Adipose tissue (tissue), 3 donors: ENCODE measurements around the gene CNN2. TPM values are rescaled to one million over a fixed set of nuclear protein-coding genes. Genes with fewer than 3 reads are reported as not detected.

Experiments used
- H3K27ac ChIP-seq: one replicate; pipeline ENCODE4 v1.5.1; 2013; ENCODE audit warnings: low read depth, low read length
- WGBS, 3 donors: extraction: QIAGEN DNeasy Blood & Tissue Kit; methylation state at CpG; one replicate each; pipeline ENCODE4 v1.1.7; 2013; 5-methylcytosine and 5-hydroxymethylcytosine counted together
- polyA plus RNA-seq, 3 donors: library from polyadenylated mRNA; stranded (reverse); fragments of 200-250 nt; gene quantifications; one replicate each; pipeline ENCODE4 v1.2.3, GENCODE V29; 2013
- donor health status: healthy with polysubstance abuse.
- donor health status: Bipolar disorder and iron deficiency.
- donor health status: healthy.

CNN2 gene
- polyA plus RNA-seq, 3 donors, result 39.3 to 107 (median 76.1) TPM

GRCh38 chr19:1008268-1009040 lies 18.0 kb upstream of the CNN2 start:
- H3K27ac ChIP-seq, result no peak overlapping the region
- 90 to 95% (median 91%) methylated on average over 38 to 45 of the region's 45 CpGs for WGBS, 3 donors

DNA sequence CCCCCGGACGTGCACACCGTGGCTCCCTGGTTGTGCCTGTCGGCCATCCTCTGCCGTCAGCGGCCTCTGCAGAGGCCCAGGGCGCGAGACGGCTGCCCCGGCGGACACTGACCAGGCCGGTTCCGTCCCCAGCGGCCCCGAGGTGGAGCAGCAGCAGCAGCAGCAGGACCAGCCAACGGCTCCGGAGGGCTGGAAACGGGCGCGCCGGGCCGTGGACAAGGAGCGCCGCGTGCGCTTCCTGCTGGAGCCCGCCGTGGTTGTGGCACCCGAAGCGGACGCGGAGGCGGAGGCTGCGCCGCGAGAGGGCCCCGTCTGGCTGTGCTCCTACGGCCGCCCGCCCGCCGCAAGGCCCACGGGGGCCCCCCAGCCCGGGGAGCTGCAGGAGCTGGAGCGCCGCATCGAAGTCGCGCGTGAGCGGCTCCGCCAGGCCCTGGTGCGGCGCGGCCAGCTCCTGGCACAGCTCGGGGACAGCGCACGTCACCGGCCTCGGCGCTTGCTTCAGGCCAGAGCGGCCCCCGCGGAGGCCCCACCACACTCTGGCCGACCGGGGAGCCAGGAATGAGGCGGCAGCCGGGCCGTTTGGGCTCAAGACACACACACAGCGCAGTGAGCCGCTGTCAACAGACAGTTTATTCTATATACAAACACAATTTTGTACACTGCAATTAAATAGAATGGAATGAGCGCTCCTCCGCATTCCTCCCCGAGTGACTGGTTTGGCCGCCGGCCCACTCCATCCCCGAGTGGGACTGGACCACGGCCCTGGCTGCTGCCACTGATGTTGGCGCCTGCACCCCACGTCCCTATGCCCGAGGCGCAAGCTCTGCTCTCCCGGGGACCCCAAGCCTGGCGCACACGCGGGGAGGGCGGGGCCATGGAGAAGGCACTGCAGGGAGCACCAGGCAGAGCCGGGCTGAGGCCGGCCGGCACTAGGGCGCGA lies 17.1 kb upstream of the CNN2 start:
- WGBS, 3 donors, result 62 to 86% (median 69%) methylated on average over 78 to 92 of the region's 92 CpGs
- H3K27ac ChIP-seq, result no peak overlapping the region

- 77 to 81% (median 77%) methylated on average over 20 to 29 of the region's 29 CpGs for WGBS, 3 donors
- no peak overlapping the region for H3K27ac ChIP-seq
Observed at GRCh38 chr19:1009981-1010538, 16.3 kb upstream of the CNN2 start.

DNA sequence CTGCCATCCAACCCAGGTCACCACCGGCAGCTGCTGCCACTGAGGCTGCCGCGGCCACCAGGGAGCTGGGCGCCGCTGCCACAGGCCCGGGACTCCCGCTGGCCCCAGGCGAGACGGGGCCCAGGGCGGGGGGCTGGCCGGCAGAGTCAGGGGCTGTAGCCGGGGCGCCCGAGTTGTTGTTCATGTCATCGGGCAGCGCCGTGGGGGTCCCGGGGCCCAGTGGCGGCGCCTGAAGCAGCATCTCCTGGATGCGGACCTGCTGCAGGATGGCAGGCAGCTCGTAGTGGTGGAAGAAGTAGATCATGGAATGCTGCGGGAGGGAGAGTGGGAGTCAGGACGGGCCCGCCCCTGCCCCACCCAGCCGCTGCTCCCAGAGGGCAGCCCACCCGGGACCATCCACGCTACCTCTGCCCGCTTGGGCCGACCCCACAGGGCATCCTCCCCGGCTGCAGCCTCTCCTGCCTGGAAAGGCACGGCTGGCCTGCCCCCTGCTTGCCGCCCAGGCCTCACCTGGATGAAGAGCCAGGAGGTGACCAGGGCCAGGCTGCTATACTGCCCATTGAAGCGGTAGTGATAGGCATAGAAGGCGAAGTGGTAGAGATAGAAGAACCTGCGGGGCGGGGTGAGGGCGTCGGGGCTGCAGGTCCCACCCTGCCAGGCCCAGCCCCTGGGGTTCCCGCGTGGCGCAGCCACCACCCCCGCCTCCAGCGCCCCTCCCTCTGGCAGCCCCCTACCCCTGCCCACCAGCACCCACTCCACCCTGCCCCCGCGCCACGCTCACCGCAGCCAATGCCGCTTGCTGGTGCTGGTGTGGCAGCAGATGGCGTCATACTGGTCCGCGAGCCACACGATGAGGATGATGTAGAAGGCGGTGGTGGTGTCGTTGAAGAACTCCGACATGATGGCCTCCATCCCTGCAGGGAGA lies 15.6 kb upstream of the CNN2 start:
- no peak overlapping the region for H3K27ac ChIP-seq

DNA sequence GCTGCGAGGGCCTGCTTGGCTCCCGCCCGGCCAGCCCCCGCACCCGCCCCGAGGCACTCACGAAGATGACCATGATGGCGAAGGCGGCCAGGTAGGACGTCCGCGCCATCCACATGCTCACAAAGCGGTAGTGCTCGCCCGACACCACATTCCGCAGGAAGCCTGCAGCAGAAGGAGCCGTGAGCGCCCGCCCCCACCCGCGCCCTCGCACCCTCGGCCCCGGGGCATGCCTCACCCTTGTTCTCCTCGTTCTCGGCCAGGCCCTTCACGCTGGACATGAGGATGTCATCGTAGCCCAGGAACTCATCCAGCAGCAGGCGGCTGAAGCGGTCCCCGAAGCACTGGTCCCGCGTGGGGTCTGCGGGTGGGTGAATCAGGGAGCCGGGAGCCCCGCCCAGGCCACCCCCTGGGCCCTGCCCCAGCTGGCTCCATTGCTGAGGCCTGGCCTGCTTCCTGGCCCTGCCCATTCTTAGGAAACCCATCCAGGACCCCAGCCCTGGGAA lies 14.5 kb upstream of the CNN2 start:
- WGBS, 3 donors, result 91 to 96% (median 93%) methylated on average over 35 to 36 of the region's 36 CpGs
- H3K27ac ChIP-seq, result no peak overlapping the region

More for the DNA sequence above, 15.6 kb upstream of the CNN2 start:
- 91 to 96% (median 93%) methylated on average over 52 to 56 of the region's 56 CpGs for WGBS, 3 donors

GRCh38 chr19:1012334-1012733 lies 14.1 kb upstream of the CNN2 start:
- WGBS, 3 donors, result 91 to 95% (median 93%) methylated on average over 16 to 18 of the region's 18 CpGs
- no peak overlapping the region for H3K27ac ChIP-seq

DNA sequence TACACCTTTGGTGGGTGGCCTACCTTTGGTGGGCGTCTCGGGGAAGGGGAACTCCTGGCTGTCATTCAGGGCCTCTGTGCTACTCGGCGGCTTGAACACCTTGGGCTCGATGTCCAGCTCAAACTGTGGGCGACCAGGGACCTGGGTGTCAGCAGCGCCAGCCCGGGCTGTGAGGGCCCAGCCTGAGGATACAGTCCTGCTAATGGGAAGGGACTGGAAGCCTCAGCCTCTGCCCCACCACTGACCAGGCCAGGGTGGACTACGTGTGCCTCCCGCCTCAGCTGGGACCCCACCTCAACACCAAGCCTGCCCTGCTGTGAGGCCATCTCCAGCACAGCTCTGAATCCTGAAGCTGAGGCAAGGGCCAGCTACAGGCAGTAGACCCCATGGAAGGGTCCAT lies 13.2 kb upstream of the CNN2 start:
- WGBS, 3 donors, result 89 to 93% (median 93%) methylated on average over 10 of the region's 10 CpGs
- H3K27ac ChIP-seq, result no peak overlapping the region

GRCh38 chr19:1014161-1015060 lies 12.0 kb upstream of the CNN2 start:
- no peak overlapping the region for H3K27ac ChIP-seq
- WGBS, 3 donors, result 93 to 95% (median 94%) methylated on average over 44 to 49 of the region's 49 CpGs

- WGBS, 3 donors, result 86 to 90% (median 89%) methylated on average over 24 to 29 of the region's 29 CpGs
- H3K27ac ChIP-seq, result no peak overlapping the region
Observed at GRCh38 chr19:1015061-1015781, 11.2 kb upstream of the CNN2 start.

GRCh38 chr19:1015782-1016646 lies 10.4 kb upstream of the CNN2 start:
- no peak overlapping the region for H3K27ac ChIP-seq
- WGBS, 3 donors, result 53 to 70% (median 56%) methylated on average over 31 of the region's 31 CpGs

DNA sequence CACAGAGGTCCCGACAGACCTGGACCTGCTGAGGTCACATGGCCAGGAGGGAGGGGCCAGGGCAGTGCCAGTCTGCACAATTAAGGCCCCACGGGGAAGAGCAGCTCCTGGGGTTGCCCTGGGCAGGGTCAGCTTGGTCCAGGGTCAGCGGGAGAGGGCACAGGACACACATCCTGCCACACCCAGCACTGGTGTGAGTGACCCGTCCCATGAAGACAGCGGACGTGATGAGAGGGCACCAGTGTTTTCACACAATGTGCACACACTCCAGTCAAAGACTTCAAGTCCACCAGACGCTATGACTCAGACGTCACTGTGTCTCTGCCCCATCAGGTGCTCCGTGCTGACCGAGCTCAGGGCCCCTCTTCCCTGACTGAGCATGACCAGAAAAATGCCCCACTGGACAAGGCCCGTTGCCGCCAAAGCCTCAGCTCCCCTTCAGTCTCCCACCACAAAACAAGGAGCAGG lies 9.7 kb upstream of the CNN2 start:
- 28 to 55% (median 53%) methylated on average over 12 of the region's 12 CpGs for WGBS, 3 donors
- H3K27ac ChIP-seq, result no peak overlapping the region

- WGBS, 3 donors, result 34 to 61% (median 56%) methylated on average over 24 of the region's 24 CpGs
- no peak overlapping the region for H3K27ac ChIP-seq
Observed at GRCh38 chr19:1017115-1017905, 9.1 kb upstream of the CNN2 start.

DNA sequence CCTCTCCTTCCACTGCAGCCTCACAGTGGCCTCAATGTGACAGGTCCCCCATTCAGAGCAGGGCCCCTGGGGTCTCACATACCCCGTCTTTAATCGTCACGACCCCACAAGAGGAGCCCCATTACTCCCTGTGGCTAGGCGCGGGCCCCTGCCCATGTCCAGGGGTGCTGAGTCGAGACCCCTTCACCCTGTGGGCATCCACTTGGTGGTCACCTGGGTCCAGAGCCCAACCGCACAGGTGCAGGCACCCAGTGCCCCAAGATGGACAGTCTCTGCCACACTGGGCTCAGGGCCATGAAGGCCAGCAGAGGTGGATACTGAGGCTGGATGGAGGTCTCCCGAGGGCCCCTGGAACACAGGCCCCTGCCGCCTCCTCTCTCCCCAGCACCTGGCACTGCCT lies 8.5 kb upstream of the CNN2 start:
- H3K27ac ChIP-seq, result no peak overlapping the region
- WGBS, 3 donors, result 76 to 92% (median 88%) methylated on average over 9 of the region's 9 CpGs

GRCh38 chr19:1018393-1018792 lies 8.0 kb upstream of the CNN2 start:
- 55 to 79% (median 76%) methylated on average over 5 of the region's 5 CpGs for WGBS, 3 donors
- H3K27ac ChIP-seq, result no peak overlapping the region
